WTC11 (cell line): ENCODE results near the gene HDAC9. TPM values are rescaled to one million over a fixed set of nuclear protein-coding genes. Genes with fewer than 3 reads are reported as not detected.

Source experiments
- ATAC-seq: fragments of 200-7000 bp; cut with Tn5 transposase; 2 replicates; pipeline ENCODE4 v1.10.0; 2021; ENCODE audit warnings: mild to moderate bottlenecking, moderate library complexity
- CTCF ChIA-PET: fragments of 300-600 bp; sonication (Branson Sonifier 250); formaldehyde crosslinking; loops from one replicate; lab custom pipeline; 2021; ENCODE audit warnings: antibody characterized with exemption; lab: Charles Lee
- POLR2A ChIA-PET: fragments of 350-600 bp; sonication (Branson Sonifier 250); formaldehyde crosslinking; loops from one replicate; lab custom pipeline; 2021; ENCODE audit warnings: antibody characterized with exemption; lab: Charles Lee
- DNase-seq: peaks from one replicate; pipeline ENCODE4 v3.0.0; 2021; ENCODE audit warnings: low spot score
- H3K27ac Mint-ChIP-seq: 2 replicates; pipeline ENCODE4 v1.8.0; 2021; ENCODE audit warnings: mixed read lengths
- H3K27me3 Mint-ChIP-seq: 2 replicates; pipeline ENCODE4 v1.8.0; 2021; ENCODE audit warnings: low read depth, mild to moderate bottlenecking, moderate library complexity, mixed read lengths
- H3K36me3 Mint-ChIP-seq: 2 replicates; pipeline ENCODE4 v1.8.0; 2021; ENCODE audit warnings: mixed read lengths
- H3K4me1 Mint-ChIP-seq: 2 replicates; pipeline ENCODE4 v1.8.0; 2022; ENCODE audit warnings: mixed read lengths
- H3K4me3 Mint-ChIP-seq: 2 replicates; pipeline ENCODE4 v1.8.0; 2021; ENCODE audit warnings: mild to moderate bottlenecking, moderate library complexity, mixed read lengths
- H3K9me3 Mint-ChIP-seq: 2 replicates; pipeline ENCODE4 v1.8.0; 2021; ENCODE audit warnings: mixed read lengths
- CTCF ChIP-seq: fragments of 200-600 bp; IDR thresholded peaks from 2 replicates; pipeline ENCODE4 v1.8.0; 2022; ENCODE audit warnings: antibody characterized with exemption
- E2F4 ChIP-seq: sonication (generic); formaldehyde crosslinking; IDR thresholded peaks from 2 replicates; pipeline ENCODE4 v1.8.1; 2022; ENCODE audit warnings: low read depth, mild to moderate bottlenecking, moderate library complexity, missing genetic modification reagents, borderline replicate concordance
- E2F5 ChIP-seq: sonication (generic); formaldehyde crosslinking; IDR thresholded peaks from 2 replicates; pipeline ENCODE4 v1.8.1; 2022; ENCODE audit warnings: mild to moderate bottlenecking, moderate library complexity, missing genetic modification reagents
- IRF2 ChIP-seq: sonication (generic); formaldehyde crosslinking; IDR thresholded peaks from 2 replicates; pipeline ENCODE4 v1.8.0; 2022; ENCODE audit warnings: low read depth, missing genetic modification reagents, borderline replicate concordance
- KAT7 ChIP-seq: sonication (generic); formaldehyde crosslinking; IDR thresholded peaks from 2 replicates; pipeline ENCODE4 v1.8.1; 2023; ENCODE audit warnings: missing genetic modification reagents, mild to moderate bottlenecking, borderline replicate concordance
- MAX ChIP-seq: sonication (generic); formaldehyde crosslinking; IDR thresholded peaks from 2 replicates; pipeline ENCODE4 v1.8.0; 2022; ENCODE audit warnings: mild to moderate bottlenecking, missing genetic modification reagents
- MXD4 ChIP-seq: fragments of 250-450 bp; sonication (Bioruptor Pico); IDR thresholded peaks from 2 replicates; pipeline ENCODE4 v1.8.0; 2021; ENCODE audit warnings: mild to moderate bottlenecking, moderate library complexity, borderline replicate concordance
- OVOL2 ChIP-seq: fragments of 250-450 bp; sonication (Bioruptor Pico); IDR thresholded peaks from 2 replicates; pipeline ENCODE4 v1.9.0; 2021; ENCODE audit warnings: mild to moderate bottlenecking, borderline replicate concordance
- RELA ChIP-seq: sonication (generic); formaldehyde crosslinking; IDR thresholded peaks from 2 replicates; pipeline ENCODE4 v1.8.1; 2022; ENCODE audit warnings: missing genetic modification reagents, mild to moderate bottlenecking, borderline replicate concordance
- RORB ChIP-seq: fragments of 250-450 bp; sonication (Bioruptor Pico); IDR thresholded peaks from 2 replicates; pipeline ENCODE4 v1.9.0; 2021; ENCODE audit warnings: mild to moderate bottlenecking
- SOX15 ChIP-seq: fragments of 250-450 bp; sonication (Bioruptor Pico); IDR thresholded peaks from 2 replicates; pipeline ENCODE4 v1.9.0; 2021; ENCODE audit warnings: mild to moderate bottlenecking
- TCF7 ChIP-seq: sonication (generic); formaldehyde crosslinking; IDR thresholded peaks from 2 replicates; pipeline ENCODE4 v1.8.0; 2022; ENCODE audit warnings: mild to moderate bottlenecking, low read depth, missing genetic modification reagents, moderate library complexity
- TEAD1 ChIP-seq: sonication (generic); formaldehyde crosslinking; IDR thresholded peaks from 2 replicates; pipeline ENCODE4 v1.8.0; 2022; ENCODE audit warnings: mild to moderate bottlenecking, missing genetic modification reagents
- TP53 ChIP-seq: sonication (generic); formaldehyde crosslinking; IDR thresholded peaks from 2 replicates; pipeline ENCODE4 v1.8.1; 2023; ENCODE audit warnings: mild to moderate bottlenecking, missing genetic modification reagents
- ZNF138 ChIP-seq: sonication (generic); formaldehyde crosslinking; conservative IDR thresholded peaks from 2 replicates; pipeline ENCODE4 v1.8.1; 2022; ENCODE audit warnings: mild to moderate bottlenecking, moderate library complexity, missing genetic modification reagents
- ZNF232 ChIP-seq: sonication (generic); formaldehyde crosslinking; IDR thresholded peaks from 2 replicates; pipeline ENCODE4 v1.8.0; 2022; ENCODE audit warnings: mild to moderate bottlenecking, missing genetic modification reagents
- ZNF317 ChIP-seq: sonication (generic); formaldehyde crosslinking; IDR thresholded peaks from 2 replicates; pipeline ENCODE4 v1.8.1; 2023; ENCODE audit warnings: low read depth, mild to moderate bottlenecking, moderate library complexity, missing genetic modification reagents, borderline replicate concordance
- ZNF423 ChIP-seq: fragments of 250-450 bp; sonication (Bioruptor Pico); IDR thresholded peaks from 2 replicates; pipeline ENCODE4 v2.1.2; 2022; ENCODE audit warnings: mild to moderate bottlenecking, moderate library complexity
- total RNA-seq: library from RNA; stranded (reverse); gene quantifications from 3 replicates; pipeline ENCODE4 v1.2.3, GENCODE V29; 2021
- TF ChIP-seq, protein P1 (sequence below): fragments of 250-450 bp; sonication (Bioruptor Pico); IDR thresholded peaks from 2 replicates; pipeline ENCODE4 v1.8.0; 2021; ENCODE audit warnings: mild to moderate bottlenecking
- TF ChIP-seq, protein P2 (sequence below): sonication (generic); formaldehyde crosslinking; IDR thresholded peaks from 2 replicates; pipeline ENCODE4 v1.8.1; 2023; ENCODE audit warnings: mild to moderate bottlenecking, missing genetic modification reagents, moderate library complexity
- TF ChIP-seq, protein P3 (sequence below): sonication (generic); formaldehyde crosslinking; IDR thresholded peaks from 2 replicates; pipeline ENCODE4 v1.8.1; 2023; ENCODE audit warnings: mild to moderate bottlenecking, moderate library complexity, missing genetic modification reagents

HDAC9 gene
- total RNA-seq, 1 experiment from 2014 or later = 18.8 TPM

- no peaks in the 10 kb centered on the region for H3K27me3 Mint-ChIP-seq
- DNase-seq (no peak), ATAC-seq (no peak)
- H3K4me3 Mint-ChIP-seq = no peak overlapping the region
- H3K27ac Mint-ChIP-seq = no peak overlapping the region
- ChIA-PET CTCF (no interaction called here), POLR2A (no interaction called here)
- H3K4me1 Mint-ChIP-seq = peaks cover 11% of the 10 kb centered on the region
- TF ChIP-seq SOX15 (CRISPR knock-in tag) (no peak), IRF2 (no peak), OVOL2 (CRISPR knock-in tag) (no peak), RELA (no peak), E2F4 (CRISPR knock-in tag) (no peak), ZNF317 (no peak), TEAD1 (CRISPR knock-in tag) (no peak), MAX (CRISPR knock-in tag) (no peak), KAT7 (CRISPR knock-in tag) (no peak), E2F5 (CRISPR knock-in tag) (no peak), ZNF232 (CRISPR knock-in tag) (no peak), TP53 (CRISPR knock-in tag) (no peak)
- H3K36me3 Mint-ChIP-seq = peaks cover 2% of the 10 kb centered on the region; the same call in 1 of the 2 replicates
- H3K9me3 Mint-ChIP-seq = peaks cover 7% of the 10 kb centered on the region
Measured at GRCh38 chr7:18916826-18917225, 421.3 kb downstream of the HDAC9 start.

GRCh38 chr7:18927134-18927533 is 431.6 kb downstream of the HDAC9 start:
- TF ChIP-seq MXD4 (CRISPR knock-in tag) (no peak), ZNF423 (CRISPR knock-in tag) (no peak), E2F4 (CRISPR knock-in tag) (no peak), RORB (no peak), CTCF (no peak), ZNF138 (CRISPR knock-in tag) (no peak), OVOL2 (CRISPR knock-in tag) (no peak), TCF7 (CRISPR knock-in tag) (no peak), KAT7 (CRISPR knock-in tag) (no peak)
- TF ChIP-seq, protein P1, sequence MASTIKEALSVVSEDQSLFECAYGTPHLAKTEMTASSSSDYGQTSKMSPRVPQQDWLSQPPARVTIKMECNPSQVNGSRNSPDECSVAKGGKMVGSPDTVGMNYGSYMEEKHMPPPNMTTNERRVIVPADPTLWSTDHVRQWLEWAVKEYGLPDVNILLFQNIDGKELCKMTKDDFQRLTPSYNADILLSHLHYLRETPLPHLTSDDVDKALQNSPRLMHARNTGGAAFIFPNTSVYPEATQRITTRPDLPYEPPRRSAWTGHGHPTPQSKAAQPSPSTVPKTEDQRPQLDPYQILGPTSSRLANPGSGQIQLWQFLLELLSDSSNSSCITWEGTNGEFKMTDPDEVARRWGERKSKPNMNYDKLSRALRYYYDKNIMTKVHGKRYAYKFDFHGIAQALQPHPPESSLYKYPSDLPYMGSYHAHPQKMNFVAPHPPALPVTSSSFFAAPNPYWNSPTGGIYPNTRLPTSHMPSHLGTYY (CRISPR knock-in tag) = no peak
- TF ChIP-seq, protein P2, sequence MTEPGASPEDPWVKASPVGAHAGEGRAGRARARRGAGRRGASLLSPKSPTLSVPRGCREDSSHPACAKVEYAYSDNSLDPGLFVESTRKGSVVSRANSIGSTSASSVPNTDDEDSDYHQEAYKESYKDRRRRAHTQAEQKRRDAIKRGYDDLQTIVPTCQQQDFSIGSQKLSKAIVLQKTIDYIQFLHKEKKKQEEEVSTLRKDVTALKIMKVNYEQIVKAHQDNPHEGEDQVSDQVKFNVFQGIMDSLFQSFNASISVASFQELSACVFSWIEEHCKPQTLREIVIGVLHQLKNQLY (CRISPR knock-in tag) = no peak
- TF ChIP-seq, protein P3, sequence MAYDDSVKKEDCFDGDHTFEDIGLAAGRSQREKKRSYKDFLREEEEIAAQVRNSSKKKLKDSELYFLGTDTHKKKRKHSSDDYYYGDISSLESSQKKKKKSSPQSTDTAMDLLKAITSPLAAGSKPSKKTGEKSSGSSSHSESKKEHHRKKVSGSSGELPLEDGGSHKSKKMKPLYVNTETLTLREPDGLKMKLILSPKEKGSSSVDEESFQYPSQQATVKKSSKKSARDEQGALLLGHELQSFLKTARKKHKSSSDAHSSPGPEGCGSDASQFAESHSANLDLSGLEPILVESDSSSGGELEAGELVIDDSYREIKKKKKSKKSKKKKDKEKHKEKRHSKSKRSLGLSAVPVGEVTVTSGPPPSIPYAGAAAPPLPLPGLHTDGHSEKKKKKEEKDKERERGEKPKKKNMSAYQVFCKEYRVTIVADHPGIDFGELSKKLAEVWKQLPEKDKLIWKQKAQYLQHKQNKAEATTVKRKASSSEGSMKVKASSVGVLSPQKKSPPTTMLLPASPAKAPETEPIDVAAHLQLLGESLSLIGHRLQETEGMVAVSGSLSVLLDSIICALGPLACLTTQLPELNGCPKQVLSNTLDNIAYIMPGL (CRISPR knock-in tag) = no peak
- ChIA-PET POLR2A (no interaction called here), CTCF (no interaction called here)
- DNase-seq = no peak
- H3K4me3 Mint-ChIP-seq = no peak overlapping the region
- H3K27me3 Mint-ChIP-seq = no peaks in the 10 kb centered on the region
- no peaks in the 10 kb centered on the region for H3K9me3 Mint-ChIP-seq
- no peaks in the 10 kb centered on the region for H3K36me3 Mint-ChIP-seq
- no peak overlapping the region for H3K27ac Mint-ChIP-seq
- peaks cover 3% of the 10 kb centered on the region; the same call in 1 of the 2 replicates for H3K4me1 Mint-ChIP-seq
- no peak for ATAC-seq
